ACC112 (cell line): ENCODE data around the gene TMEM213.

Experiments
- H2AFZ ChIP-seq: fragments of 200-600 bp; sonication (generic); one replicate; pipeline ENCODE4 v1.6.0; 2017; ENCODE audit warnings: antibody characterized with exemption, low read length; ENCODE audit not compliant: unreplicated experiment
- H3K27ac ChIP-seq: fragments of 200-600 bp; sonication (generic); 2 replicates; pipeline ENCODE4 v1.5.1; 2014; ENCODE audit warnings: low read depth, mild to moderate bottlenecking, antibody characterized with exemption, low read length, moderate library complexity
- H3K27me3 ChIP-seq: fragments of 200-600 bp; sonication (generic); 2 replicates; pipeline ENCODE4 v1.6.1; 2014; ENCODE audit warnings: mild to moderate bottlenecking, antibody characterized with exemption, low read length, moderate library complexity, mixed read lengths; ENCODE audit not compliant: insufficient read depth
- H3K36me3 ChIP-seq: fragments of 200-600 bp; sonication (generic); 2 replicates; pipeline ENCODE4 v1.6.1; 2016; ENCODE audit warnings: mild to moderate bottlenecking, antibody characterized with exemption, low read length, moderate library complexity, mixed read lengths; ENCODE audit not compliant: insufficient read depth
- H3K4me1 ChIP-seq: fragments of 200-600 bp; sonication (generic); one replicate; pipeline ENCODE4 v1.6.1; 2016; ENCODE audit warnings: low read length, mixed read lengths; ENCODE audit not compliant: insufficient read depth, unreplicated experiment, control insufficient read depth
- H3K4me3 ChIP-seq: fragments of 200-600 bp; sonication (generic); 2 replicates; pipeline ENCODE4 v1.5.1; 2014; ENCODE audit warnings: mild to moderate bottlenecking, low read depth, low read length
- H3K79me2 ChIP-seq: fragments of 200-600 bp; sonication (generic); one replicate; pipeline ENCODE4 v1.6.0; 2016; ENCODE audit warnings: low read length; ENCODE audit not compliant: control insufficient read depth, unreplicated experiment, insufficient read depth

TMEM213 gene

GRCh38 chr7:138886501-138886917 is 88.7 kb downstream of the TMEM213 start:
- Histone ChIP-seq H3K36me3 (no peaks in the 10 kb centered on the region), H3K27ac (no peak overlapping the region), H3K27me3 (no peaks in the 10 kb centered on the region), H2AFZ (no peak overlapping the region), H3K79me2 (no peaks in the 10 kb centered on the region), H3K4me1 (peaks cover 13% of the 10 kb centered on the region), H3K4me3 (no peak overlapping the region)

DNA sequence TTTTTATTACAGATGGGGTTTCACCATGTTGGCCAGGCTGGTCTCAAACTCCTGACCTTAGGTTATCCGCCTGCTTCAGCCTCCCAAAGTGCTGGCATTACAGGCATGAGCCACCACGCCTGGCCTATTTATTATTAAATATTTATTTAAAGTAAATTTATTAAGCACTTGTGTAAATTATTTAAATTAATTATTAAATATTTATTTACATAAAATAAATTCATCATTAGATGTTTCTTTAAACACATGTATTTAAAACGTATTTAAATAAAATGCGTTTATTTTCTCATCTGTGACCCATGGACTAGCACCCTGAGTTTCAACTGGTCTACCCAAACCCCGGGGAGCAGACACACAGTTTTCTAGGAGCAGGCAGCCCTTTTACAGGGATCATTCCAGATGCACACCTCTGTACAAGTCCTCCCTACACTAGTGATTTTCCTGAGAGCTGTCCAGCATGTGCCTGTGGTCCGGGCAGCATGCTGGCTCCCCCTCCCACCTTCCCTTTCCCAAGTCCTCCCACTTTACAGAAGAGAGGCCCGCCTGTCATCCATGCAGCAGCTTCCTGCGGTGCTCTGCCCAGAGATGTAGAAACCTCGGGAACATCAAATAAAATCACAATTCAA is 89.4 kb downstream of the TMEM213 start:
- H3K4me1 ChIP-seq, result peaks cover 19% of the 10 kb centered on the region

More for the DNA sequence above, 89.4 kb downstream of the TMEM213 start:
- H3K4me3 ChIP-seq, result no peak overlapping the region
- no peaks in the 10 kb centered on the region for H3K79me2 ChIP-seq
- H2AFZ ChIP-seq, result no peak overlapping the region
- H3K36me3 ChIP-seq, result no peaks in the 10 kb centered on the region
- no peaks in the 10 kb centered on the region for H3K27me3 ChIP-seq
- no peak overlapping the region for H3K27ac ChIP-seq
